Right lobe of liver (tissue), 6 donors: ENCODE data around the gene OSBPL10. TPM values are rescaled to one million over a fixed set of nuclear protein-coding genes. Genes with fewer than 3 reads are reported as not detected.

Experiments
- ATAC-seq, 4 donors: fragments of 200-7000 bp; cut with Tn5 transposase; one replicate each; pipeline ENCODE4 v1.9.1; 2020; ENCODE audit warnings: mild to moderate bottlenecking in 4 of 4, moderate library complexity in 4 of 4
- DNase-seq, 3 donors: peaks; one replicate each; pipeline ENCODE4 v3.0.0-alpha.2; 2020
- H3K27ac ChIP-seq, 3 donors: fragments of 200-600 bp; one replicate each; pipeline ENCODE4 v1.8.0; 2022
- H3K27me3 ChIP-seq, 2 donors: fragments of 200-600 bp; one replicate each; pipeline ENCODE4 v1.8.0; 2022
- H3K36me3 ChIP-seq, 4 donors: fragments of 200-600 bp; sonication (generic) in 1 of 4; one replicate each; pipeline versions ENCODE4 v1.5.1 to v1.8.0; 2017 to 2022; ENCODE audit warnings: control low read depth in 1 of 4
- H3K4me1 ChIP-seq, 4 donors: fragments of 200-600 bp; sonication (generic) in 1 of 4; one replicate each; pipeline versions ENCODE4 v1.5.1 to v1.8.0; 2017 to 2022; ENCODE audit warnings: control low read depth in 1 of 4
- H3K4me3 ChIP-seq, 3 donors: fragments of 200-600 bp; one replicate each; pipeline ENCODE4 v1.8.0; 2022
- H3K9me3 ChIP-seq, 4 donors: fragments of 200-600 bp; sonication (generic) in 1 of 4; one replicate each; pipeline versions ENCODE4 v1.5.1 to v1.8.0; 2017 to 2022; ENCODE audit warnings: control low read depth in 1 of 4
- POLR2A ChIP-seq: fragments of 450-650 bp; IDR thresholded peaks from one replicate; pipeline ENCODE4 v1.6.1; 2017; ENCODE audit warnings: antibody characterized with exemption, mild to moderate bottlenecking
- WGBS: methylation state at CpG from one replicate; pipeline ENCODE4 v1.1.6; 2018; ENCODE audit warnings: low coverage, low lambda C conversion rate; ENCODE audit not compliant: insufficient coverage; ENCODE audit errors: missing lambda C conversion rate; 5-methylcytosine and 5-hydroxymethylcytosine counted together
- intact Hi-C, 2 donors: fragments of 100-400 bp; cut with DNase I; formaldehyde crosslinking; loops; one replicate each; pipeline versions ENCODE4 v1.11.2 to v1.14.1; 2022
- total RNA-seq, 6 experiments: library from RNA; depleted of rRNA in 2 of 6; stranded (reverse); fragments of >200 nt in 2 of 6; fragmentation: NEBNext Ultra II Directional in 3 of 6; extraction: Animal tissue kit (Norgen Biotek cat#: 25700) in 3 of 6; gene quantifications; one replicate each; pipeline versions ENCODE4 v1.1.0 to v1.2.4, GENCODE V29; 2016 to 2023
- TF ChIP-seq, protein P1 (sequence below), 4 donors: fragments of 200-600 bp in 3 of 4; fragments of 450-650 bp in 1 of 4; IDR thresholded peaks; one replicate each; pipeline versions ENCODE4 v1.5.1 to v1.8.0; 2016 to 2022; ENCODE audit warnings: antibody characterized with exemption in 4 of 4, mild to moderate bottlenecking in 2 of 4
- donor health status: DM: no; HTN: yes; CAD: no.
- donor health status: DM: no; HTN: no; CAD: no.
- donor health status: DM: no; HTN: no; CAD: no.
- donor health status: DM: no; HTN: yes; CAD: no.
- donor health status: DM: no; HTN: yes; CAD: no.

Gene OSBPL10
- total RNA-seq, 6 experiments from 2014 or later = 2.2 to 13.0 (median 3.7) TPM

DNA sequence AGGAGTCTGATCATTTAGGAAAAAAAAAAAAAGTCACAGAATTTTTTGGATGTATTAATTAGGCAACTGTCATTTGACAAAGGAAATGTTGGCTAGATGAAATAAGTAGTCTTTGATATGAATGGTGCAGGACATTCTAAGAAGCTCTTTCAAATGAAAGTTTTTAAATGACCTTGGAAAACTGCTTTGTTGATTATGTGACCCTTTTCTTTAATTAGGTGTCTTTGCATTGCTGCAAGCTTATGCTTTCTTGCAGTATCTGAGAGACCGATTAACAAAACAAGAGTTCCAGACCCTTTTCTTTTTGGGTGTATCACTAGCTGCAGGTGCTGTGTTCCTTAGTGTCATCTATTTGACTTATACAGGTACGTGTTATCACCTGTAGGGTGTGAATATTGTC lies 364.4 kb downstream of the OSBPL10 start:
- Histone ChIP-seq H3K9me3 (no peaks in the 10 kb centered on the region), H3K36me3 (peaks cover 0 to 5% (median 3%) of the 10 kb centered on the region in 4 donors), H3K27me3 (no peaks in the 10 kb centered on the region), H3K27ac (no peak overlapping the region), H3K4me1 (peaks cover 0 to 7% (median 0%) of the 10 kb centered on the region in 4 donors), H3K4me3 (no peak overlapping the region)
- DNase-seq = no peak
- no peak for TF ChIP-seq POLR2A
- TF ChIP-seq, protein P1, sequence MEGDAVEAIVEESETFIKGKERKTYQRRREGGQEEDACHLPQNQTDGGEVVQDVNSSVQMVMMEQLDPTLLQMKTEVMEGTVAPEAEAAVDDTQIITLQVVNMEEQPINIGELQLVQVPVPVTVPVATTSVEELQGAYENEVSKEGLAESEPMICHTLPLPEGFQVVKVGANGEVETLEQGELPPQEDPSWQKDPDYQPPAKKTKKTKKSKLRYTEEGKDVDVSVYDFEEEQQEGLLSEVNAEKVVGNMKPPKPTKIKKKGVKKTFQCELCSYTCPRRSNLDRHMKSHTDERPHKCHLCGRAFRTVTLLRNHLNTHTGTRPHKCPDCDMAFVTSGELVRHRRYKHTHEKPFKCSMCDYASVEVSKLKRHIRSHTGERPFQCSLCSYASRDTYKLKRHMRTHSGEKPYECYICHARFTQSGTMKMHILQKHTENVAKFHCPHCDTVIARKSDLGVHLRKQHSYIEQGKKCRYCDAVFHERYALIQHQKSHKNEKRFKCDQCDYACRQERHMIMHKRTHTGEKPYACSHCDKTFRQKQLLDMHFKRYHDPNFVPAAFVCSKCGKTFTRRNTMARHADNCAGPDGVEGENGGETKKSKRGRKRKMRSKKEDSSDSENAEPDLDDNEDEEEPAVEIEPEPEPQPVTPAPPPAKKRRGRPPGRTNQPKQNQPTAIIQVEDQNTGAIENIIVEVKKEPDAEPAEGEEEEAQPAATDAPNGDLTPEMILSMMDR (IDR thresholded peaks at IDR 0.05) = no peak
- 87% methylated on average over 2 of the region's 2 CpGs for WGBS
- no peak for ATAC-seq
- intact Hi-C loops = no loop called here

DNA sequence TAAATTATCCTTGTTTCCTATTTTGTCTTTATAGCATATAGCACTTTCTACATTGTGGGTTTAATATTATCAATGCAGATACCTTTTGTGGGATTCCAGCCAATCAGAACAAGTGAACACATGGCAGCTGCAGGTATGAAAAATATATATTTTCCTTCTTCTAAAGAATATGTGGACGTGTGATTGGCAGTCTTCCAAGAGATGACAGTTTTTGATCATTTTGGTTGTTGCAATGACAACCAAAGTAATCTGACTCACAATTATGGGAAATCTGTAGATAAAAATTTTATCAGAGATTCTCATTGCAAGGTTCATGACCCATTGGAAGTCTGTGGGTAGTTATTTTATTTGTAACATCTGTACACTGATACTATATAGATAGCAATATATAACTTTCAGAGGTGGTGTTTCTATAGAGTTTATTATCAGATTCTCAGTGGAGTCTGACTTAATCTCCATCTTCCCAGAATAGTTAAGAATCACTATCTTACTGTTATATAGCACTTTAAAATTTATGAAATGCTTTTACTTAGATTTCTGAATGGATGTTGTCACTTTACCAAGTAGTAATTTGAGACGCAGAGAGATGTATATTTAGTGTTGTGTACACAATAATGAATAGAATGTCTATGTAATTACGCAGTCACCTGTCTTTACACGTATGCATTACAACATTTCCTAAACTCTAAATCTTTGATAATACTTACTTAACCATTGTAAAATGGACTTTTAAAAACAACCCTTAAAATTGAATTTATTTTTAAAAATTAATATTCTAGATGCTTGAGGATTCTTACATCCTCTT lies 365.8 kb downstream of the OSBPL10 start:
- WGBS = 82% methylated on average over 4 of the region's 4 CpGs
- intact Hi-C loops = no loop called here
- no peaks in the 10 kb centered on the region for H3K27me3 ChIP-seq
- H3K4me3 ChIP-seq = no peak overlapping the region
- no peak overlapping the region for H3K27ac ChIP-seq
- H3K9me3 ChIP-seq = no peaks in the 10 kb centered on the region
- TF ChIP-seq, protein P1 (IDR thresholded peaks at IDR 0.05) = no peak
- no peak for TF ChIP-seq POLR2A
- peaks cover 0 to 7% (median 0%) of the 10 kb centered on the region in 4 donors for H3K4me1 ChIP-seq
- peaks cover 0 to 5% (median 3%) of the 10 kb centered on the region in 4 donors for H3K36me3 ChIP-seq
- no peak for ATAC-seq
- DNase-seq = no peak

DNA sequence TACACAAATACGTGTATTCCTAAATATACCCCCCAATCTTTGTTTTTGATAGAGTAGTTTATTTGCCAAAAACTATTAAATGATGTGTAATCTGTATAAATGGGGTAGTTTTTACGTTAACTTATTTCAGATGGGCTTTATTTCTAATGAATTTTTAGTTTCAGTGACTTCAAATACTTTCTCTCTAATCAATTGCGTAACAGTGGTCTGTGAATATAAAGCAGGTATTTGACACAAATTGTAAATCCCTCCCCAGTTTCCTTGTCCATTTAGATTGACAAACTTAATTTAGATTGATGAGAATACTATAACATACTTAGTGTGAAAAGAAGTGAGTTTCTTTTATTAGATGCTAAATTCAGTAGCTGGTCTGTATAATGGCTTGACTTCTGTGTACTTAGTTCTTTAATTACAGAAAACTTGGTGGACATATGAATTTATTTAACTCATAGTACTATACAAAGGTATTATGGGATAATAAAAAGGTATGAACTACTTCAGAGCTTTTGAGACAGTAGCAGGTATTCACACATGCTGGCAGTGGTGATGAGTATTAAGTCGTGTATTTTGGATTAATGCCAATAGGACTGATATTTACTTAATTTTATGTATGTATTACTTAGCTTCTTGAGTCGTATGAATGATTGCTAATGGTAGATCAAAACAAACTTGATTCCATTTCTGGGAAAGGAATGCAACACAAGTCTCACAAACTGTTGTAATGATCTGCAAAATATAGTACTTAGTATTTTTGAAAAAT lies 366.7 kb downstream of the OSBPL10 start:
- H3K9me3 ChIP-seq = no peaks in the 10 kb centered on the region
- DNase-seq = no peak
- no peak overlapping the region for H3K4me3 ChIP-seq
- H3K27me3 ChIP-seq = no peaks in the 10 kb centered on the region
- 70% methylated on average over 5 of the region's 5 CpGs for WGBS
- H3K27ac ChIP-seq = no peak overlapping the region
- TF ChIP-seq, protein P1 (IDR thresholded peaks at IDR 0.05) = no peak
- TF ChIP-seq POLR2A = no peak
- H3K36me3 ChIP-seq = peaks cover 0 to 5% (median 3%) of the 10 kb centered on the region in 4 donors
- peaks cover 0 to 7% (median 0%) of the 10 kb centered on the region in 4 donors for H3K4me1 ChIP-seq
- intact Hi-C loops = no loop called here
- peak in 1 of 4 donors; percentile 49 for ATAC-seq

DNA sequence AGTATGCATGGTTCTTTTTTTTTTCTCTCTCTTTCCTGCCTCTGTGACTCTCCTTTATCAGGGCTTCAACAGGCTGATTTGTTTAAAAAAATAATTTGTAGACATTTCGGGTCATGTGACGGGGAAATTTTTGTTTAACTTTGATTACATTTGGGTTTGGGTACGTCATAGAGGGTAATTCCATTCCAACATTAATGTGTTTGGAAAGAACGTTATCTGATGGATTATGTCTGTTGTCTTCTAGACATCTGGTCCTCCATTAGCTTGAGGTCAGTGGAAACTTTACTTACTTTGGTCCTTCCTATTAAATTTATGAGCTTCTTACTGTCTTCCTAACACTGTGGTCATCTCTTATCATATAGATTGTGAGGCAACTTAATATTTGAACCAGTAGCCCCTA lies 367.4 kb downstream of the OSBPL10 start:
- H3K9me3 ChIP-seq = no peaks in the 10 kb centered on the region
- H3K4me1 ChIP-seq = peaks cover 0 to 7% (median 0%) of the 10 kb centered on the region in 4 donors
- no peak for DNase-seq
- intact Hi-C loops = no loop called here
- ATAC-seq = no peak
- peaks cover 0 to 5% (median 3%) of the 10 kb centered on the region in 4 donors for H3K36me3 ChIP-seq
- no peaks in the 10 kb centered on the region for H3K27me3 ChIP-seq
- H3K4me3 ChIP-seq = no peak overlapping the region
- TF ChIP-seq, protein P1 (IDR thresholded peaks at IDR 0.05) = no peak
- no peak for TF ChIP-seq POLR2A
- H3K27ac ChIP-seq = no peak overlapping the region
- WGBS = 92% methylated on average over 4 of the region's 4 CpGs
